SK-N-MC (cell line): Measurements from ENCODE around the gene RPL18A.

Experiments
- EZH2 ChIP-seq: fragments of 200-600 bp; sonication (generic); IDR thresholded peaks from one replicate; pipeline ENCODE4 v1.6.1; 2017; ENCODE audit warnings: antibody characterized with exemption
- FOXP2 ChIP-seq: optimal IDR thresholded peaks from 2 replicates; pipeline ENCODE3; 2011; ENCODE audit warnings: mild to moderate bottlenecking, moderate library complexity; ENCODE audit not compliant: insufficient read depth; ENCODE audit errors: extremely low read length, control extremely low read depth
- POLR2AphosphoS5 ChIP-seq: IDR thresholded peaks from 2 replicates; pipeline ENCODE4 v1.6.1; 2012; ENCODE audit warnings: mild to moderate bottlenecking, low read depth, low read length, borderline replicate concordance

GRCh38 chr19:17824339-17824738, 35.4 kb upstream of the RPL18A start:
- TF ChIP-seq EZH2 (no peak), POLR2AphosphoS5 (no peak), FOXP2 (no peak)
